ENCODE data around the gene ASIC3.

GRCh38 chr7:151075978-151076426 is 27.7 kb downstream of the ASIC3 start:
- TF ChIP-seq CTCF (IDR thresholded peaks at IDR 0.05) (no peak), POLR2A (IDR thresholded peaks at IDR 0.05) (no peak)

Data from Peyer's patch (tissue), 4 donors.